GM21515 (cell line): ENCODE data around the gene CYP2R1.
"Not testable (repeated sequence)": the region's sequence is repeated elsewhere in the genome, so short reads cannot be mapped to it uniquely, and the experiment has no call there.

Experiments
- ATAC-seq: cut with Tn5 transposase; IDR thresholded peaks from one replicate; pipeline ENCODE4 v1.9.1; 2021; ENCODE audit not compliant: unreplicated experiment

CYP2R1 gene

GRCh38 chr11:14892577-14892976 lies 546 bp upstream of the CYP2R1 start:
- no peak for ATAC-seq

DNA sequence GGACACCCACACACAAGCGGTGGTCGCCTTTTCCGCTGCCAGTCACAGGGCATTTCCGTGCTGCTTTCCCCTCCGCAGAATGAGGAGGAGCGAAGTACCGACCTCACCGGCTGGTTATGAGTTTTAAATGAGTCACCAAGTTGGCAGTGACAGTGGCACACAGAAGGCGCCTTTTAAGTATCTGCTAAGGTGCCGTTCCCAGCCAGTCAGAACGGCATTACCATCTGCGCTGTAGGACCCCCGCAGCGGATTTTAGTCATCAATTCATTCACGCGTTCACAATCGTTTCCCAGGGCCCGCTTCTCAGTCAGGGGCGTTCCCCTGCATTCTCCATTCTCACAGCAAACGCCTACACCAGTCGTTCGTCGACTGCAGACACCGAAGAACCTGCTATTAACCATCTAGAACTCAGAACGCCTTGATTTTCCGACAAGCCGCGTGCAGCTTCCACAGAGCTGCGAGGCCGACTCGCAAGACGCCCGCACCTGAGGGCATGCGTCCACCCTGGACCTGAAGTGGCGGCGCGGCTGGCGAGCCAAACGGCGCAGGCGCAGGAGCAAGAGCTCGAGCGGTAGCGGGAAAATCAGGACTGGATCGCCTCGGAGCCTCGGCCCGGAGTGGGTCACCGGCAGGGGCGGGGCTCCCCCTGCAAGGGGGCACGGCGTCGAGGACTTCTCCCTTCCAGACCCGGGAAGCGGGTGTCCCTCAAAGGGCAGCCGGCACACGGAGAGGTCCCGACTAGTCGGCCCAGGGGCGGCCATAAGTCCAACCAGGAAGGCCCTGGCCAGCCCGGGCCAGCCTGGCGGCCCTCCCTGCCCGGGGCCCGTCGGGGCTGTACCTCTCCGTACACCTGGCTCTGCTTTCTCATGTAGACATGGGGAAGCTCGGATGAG lies 642 bp downstream of the CYP2R1 start:
- peak; percentile 50 for ATAC-seq

GRCh38 chr11:14886513-14886912 lies 5.5 kb downstream of the CYP2R1 start:
- no peak for ATAC-seq

DNA sequence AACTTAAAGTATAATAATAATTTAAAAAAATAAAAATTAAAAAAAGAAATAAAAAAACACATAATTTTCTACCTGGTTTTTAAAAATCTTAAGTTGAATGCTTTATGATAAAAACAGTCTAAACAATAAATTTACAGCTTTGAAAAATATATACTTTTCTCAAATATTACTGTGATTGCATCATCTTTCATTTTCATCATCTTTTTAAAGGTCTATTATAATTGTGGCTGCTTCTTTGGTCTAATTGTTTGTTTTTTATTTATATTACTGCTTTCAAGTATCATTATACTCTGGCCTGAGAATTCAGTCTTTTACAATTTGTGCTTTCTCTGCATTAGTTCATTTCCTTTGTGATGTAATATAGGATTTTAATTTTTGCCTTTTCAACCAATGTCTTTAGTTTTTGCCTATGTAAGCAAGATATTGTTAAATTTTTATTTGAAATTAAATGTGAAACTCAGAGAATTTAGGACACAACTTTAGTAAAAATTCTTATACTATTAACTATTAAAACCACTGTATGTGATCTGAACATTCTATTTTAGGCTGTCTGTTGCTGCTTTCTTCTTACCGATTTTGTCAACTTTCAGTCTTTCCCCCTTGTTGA lies 7.3 kb downstream of the CYP2R1 start:
- ATAC-seq: no peak

DNA sequence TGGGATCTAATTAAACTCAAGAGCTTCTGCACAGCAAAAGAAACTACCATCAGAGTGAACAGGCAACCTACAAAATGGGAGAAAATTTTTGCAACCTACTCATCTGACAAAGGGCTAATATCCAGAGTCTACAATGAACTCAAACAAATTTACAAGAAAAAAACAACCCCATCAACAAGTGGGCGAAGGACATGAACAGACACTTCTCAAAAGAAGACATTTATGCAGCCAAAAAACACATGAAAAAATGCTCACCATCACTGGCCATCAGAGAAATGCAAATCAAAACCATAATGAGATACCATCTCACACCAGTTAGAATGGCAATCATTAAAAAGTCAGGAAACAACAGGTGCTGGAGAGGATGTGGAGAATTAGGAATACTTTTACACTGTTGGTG lies 8.3 kb downstream of the CYP2R1 start:
- not testable (repeated sequence) for ATAC-seq

DNA sequence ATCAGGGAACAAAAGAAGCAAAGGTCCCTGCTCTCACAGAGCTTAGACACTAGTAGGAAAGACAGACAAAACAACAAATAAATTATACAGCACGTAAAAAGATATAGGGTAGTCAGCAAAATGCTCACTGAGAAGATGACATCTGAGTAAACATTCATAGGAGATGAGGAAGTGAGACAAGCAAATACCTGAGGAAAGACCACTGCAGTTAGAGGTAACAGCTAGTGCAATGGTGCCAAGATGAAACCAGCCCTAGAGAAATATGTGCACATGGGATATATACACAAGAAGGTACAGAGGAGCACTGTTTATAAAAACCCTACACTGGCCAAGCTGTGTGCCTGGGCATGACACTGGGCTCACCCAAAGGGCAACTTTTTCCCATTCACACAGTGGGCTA lies 9.8 kb downstream of the CYP2R1 start:
- no peak for ATAC-seq

DNA sequence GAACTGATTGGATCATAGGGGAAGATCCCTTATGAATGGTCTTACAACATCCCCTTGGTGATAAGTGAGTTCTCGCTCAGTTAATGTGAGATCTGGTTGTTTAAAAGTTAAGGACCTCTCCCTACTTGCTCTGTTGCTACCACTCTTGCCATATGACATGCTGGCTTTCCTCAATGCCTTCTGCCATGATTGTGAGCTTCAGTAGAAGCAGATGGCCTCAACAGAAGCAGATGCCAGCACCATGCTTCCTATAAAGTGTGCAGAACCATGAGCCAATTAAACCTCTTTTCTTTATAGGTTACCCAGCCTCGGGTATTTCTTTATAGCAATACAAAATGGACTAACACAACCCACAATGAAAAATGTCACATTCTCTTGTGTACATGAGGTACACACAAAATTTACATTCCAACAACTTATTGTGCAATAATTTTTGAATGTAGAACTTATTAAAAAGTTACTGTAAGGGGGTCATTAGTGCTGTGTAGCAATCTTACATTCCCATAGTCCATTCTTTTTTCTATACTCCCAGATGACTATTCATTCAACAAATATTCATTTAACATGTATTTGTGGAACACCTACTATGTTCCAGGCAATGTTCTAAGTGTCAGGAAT lies 10.3 kb downstream of the CYP2R1 start:
- ATAC-seq: no peak

DNA sequence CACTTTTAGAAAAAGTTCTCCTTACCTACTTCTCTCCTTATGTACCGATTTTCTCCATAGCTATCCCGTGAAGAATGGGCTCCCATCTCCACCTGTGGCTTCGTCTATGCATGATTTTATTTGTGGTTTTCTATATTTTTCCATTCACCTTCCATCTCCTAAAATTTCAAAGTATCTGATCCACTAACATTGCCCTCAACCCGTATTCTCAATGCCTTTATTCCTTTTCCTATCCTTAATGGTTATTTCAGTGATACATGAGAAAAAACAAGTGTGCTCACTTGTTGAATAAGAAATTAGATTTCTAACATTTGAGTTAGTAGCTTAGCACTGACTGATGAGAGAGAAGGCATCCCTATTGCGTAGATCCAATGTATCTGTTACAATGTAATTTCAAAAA lies 16.9 kb downstream of the CYP2R1 start:
- ATAC-seq: no peak

- ATAC-seq: no peak
Measured at GRCh38 chr11:14873632-14874031, 18.4 kb downstream of the CYP2R1 start.

GRCh38 chr11:14872032-14872431 lies 20.0 kb downstream of the CYP2R1 start:
- ATAC-seq: no peak

GRCh38 chr11:14863775-14864174 lies 28.3 kb downstream of the CYP2R1 start:
- not testable (repeated sequence) for ATAC-seq

DNA sequence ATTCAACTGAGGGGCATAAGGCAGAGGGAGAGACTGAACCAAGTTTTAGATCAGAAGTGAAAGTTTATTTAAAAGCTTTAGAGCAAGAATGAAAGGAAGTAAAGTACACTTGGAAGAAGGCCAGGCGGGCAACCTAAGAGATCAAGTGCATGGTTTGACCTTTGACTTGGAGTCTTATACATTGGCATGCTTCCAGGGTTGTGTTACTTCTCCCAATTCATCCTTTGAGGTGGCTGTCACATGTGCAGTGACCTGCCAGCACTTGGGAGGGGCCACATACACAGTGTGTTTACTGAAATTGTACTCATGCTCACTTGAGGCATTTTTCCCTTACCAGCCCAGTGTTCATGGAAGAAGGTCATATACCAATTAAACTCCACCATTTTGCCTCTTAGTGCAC lies 30.4 kb downstream of the CYP2R1 start:
- ATAC-seq: no peak

DNA sequence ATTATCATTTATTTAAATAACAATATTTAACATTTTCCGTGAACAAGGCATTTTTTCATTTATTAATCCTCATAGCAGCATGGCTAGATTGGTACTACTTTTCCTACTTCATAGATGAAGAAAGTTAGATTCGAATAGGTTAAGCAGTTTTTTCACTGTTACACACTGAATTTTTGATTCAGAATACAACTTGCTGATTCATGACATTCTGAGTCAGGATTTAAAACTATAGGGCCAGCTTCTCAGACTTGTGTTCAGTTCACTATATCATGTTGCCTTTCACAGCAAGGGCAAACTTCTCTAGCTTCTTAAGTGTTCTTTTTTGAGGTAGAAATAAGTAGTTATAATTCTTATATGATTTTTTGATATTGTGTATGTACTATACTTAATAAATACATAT lies 31.5 kb downstream of the CYP2R1 start:
- ATAC-seq: no peak

GRCh38 chr11:14858404-14858803 lies 33.6 kb downstream of the CYP2R1 start:
- ATAC-seq: no peak

DNA sequence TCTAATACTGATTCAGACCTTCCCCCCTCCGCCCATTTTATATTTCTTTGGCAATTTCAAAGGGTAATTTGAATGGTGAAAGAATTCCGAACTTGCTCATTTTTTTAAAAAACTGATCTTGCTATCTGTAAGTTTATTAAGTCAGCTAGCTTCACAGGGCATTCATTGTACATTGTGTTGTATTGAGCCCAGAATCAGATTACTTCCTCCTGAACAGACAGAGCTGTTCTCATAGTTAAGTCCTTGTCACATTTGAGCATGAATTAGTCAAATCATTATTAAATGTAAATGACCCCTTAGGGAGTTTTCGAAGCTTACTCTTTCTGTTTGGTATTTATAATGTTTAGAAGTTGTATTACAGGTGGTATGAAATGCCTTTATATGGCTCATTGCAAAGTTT lies 34.4 kb downstream of the CYP2R1 start:
- no peak for ATAC-seq

DNA sequence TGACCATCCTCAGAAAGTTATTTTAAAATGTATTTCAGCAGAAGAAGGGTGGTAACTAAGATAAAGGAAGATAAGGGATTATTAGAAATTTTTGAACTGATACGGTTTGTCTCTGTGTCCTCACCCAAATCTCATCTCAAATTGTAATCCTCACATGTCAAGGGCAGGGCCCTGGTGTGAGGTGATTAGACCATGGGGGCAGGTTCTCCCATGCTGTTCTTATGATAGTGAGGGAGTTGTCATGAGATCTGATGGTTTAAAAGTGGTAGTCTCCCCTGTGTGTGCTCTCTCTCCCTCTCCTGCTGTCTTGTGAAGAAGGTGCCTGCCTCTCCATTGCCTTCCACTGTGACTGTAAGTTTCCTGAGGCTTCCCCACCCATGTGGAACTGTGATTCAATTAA lies 36.1 kb downstream of the CYP2R1 start:
- no peak for ATAC-seq

- no peak for ATAC-seq
Measured at GRCh38 chr11:14854057-14854456, 38.0 kb downstream of the CYP2R1 start.

DNA sequence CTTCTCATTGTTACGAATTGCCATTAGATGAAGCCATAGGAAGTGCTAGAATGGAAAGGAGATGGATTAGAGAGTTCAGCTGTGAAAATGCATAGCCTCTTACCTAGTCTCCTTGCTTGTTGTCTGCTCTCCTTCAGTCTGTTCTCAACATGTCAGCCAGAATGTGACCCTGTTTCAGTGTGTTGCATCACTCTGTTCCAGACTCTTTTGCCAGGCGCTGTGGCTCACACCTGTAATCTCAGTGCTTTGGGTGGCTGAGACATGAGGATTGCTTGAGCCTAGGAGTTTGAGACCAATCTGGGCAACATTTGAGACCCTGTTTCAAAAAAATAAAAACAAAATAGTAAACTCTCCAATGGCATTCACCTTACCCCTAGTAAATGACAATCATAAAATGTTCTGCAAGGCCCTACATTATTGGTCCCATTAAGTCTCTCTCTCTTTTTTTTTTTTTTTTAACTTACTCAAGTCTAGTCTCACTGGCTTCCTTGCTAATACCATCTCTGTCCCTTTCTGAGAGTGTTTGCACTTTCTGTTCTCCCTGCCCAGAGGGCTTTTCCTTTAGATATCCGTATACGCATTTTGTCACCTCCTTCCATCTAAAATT lies 39.4 kb downstream of the CYP2R1 start:
- no peak for ATAC-seq

- no peak for ATAC-seq
Measured at GRCh38 chr11:14842002-14842401, 50.0 kb downstream of the CYP2R1 start.

- ATAC-seq: no peak
Measured at GRCh38 chr11:14835496-14836492, 56.2 kb downstream of the CYP2R1 start.
